T-helper 9 cell (primary cell): Measurements from ENCODE around the gene TBC1D13.
"Not testable (repeated sequence)": the region's sequence is repeated elsewhere in the genome, so short reads cannot be mapped to it uniquely, and the experiment has no call there.

Experiments
- DNase-seq: peaks from one replicate; pipeline ENCODE4 v3.0.0-alpha.2; 2020

The TBC1D13 gene

DNA sequence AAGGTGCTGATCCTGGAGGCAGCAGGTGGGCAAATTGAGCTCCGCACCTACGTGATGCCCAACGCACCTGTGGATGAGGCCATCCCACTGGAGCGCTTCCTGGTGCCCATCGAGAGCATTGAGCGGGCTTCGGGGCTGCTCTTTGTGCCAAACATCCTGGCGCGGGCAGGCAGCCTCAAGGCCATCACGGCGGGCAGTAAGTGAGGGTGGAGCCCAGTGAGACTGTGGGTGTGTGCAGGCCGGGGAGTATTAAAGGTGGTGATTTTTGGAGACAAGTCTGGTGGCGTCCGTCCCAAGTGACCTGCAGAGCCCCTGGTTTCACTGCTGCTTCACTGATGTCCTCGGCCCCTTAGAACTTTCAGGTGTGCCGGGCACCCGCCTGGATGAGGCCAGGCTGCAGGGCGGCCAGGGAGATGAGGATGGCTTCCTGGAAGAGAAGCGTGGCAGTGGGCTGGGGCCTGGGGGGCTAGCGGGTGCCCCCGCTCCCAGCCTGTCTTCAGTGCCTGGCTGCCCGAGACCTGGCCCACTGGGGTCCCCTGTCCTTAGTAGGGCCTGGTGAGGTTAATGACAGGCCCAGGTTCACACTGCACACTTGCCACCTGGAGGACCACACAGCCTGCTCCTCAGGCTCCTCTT is 35.5 kb downstream of the TBC1D13 start:
- no peak for DNase-seq

DNA sequence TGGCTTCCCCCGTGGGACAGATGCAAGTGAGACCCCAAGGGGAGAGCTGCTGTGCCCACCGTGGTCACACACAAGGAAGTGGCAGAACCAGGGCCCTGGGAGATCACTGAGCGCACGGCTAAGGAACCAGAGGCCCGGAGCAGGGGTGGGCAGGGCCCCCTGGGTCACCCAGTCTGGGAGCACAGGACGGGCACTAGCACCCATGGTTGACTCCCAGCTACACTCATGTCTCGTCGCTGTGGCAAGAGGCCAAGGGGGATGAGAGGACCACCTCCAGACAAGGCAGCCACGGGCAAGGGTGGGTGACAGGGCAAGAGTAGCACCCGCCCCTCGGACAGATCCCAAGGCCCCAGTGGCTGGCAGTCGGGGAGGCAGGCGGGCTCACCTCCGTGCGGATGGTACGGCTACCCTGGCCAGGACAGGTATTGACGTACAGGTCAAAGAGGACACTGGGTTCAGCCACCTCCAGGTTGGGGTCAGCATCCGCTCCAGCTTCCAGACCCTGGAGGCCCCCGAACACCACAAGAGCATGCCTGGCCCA is 36.4 kb downstream of the TBC1D13 start:
- DNase-seq, result no peak

DNA sequence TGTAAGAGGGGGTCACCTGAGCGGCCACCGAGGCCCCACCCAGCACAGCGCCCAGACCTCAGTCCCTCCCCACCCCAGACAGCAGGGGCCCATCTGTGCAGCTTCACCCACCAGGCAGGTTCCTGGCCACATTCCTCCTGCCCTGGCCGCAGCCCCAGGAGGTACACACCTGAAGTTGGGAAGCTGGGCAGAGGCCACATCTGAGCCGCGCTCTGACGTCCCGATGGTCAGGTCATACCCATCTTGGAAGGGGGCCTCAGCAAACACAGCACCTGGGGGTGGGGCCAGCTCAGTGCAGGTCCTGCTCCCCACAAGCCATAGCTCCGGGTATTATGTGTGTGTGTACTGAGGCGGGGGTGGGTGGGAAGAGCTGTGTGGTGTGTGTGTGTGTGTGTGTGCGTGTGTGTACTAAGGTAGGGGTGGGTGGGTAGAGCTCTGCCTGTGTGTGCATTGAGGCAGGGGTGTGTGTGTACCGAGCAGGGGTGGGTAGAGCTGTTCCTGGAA is 36.9 kb downstream of the TBC1D13 start:
- DNase-seq, result no peak

DNA sequence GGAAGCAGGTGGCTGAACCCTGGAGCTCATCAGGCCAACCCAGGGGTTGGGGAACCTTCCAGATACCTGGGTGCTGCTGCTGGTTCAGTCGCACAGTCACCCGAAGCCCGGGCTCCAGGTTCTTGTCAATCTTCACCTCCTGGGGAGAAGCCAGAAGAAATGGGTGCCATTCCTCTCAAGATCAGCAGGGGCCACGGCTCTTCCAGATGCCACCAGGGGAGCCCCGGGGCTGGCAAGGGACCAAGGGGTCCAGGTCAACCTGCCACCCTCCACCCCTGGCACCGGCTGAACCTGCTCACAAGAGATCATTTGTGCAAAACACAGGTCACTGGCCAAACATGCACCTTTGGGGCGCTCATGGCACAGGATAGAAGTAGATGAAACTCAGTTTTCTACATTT is 37.9 kb downstream of the TBC1D13 start:
- no peak for DNase-seq

DNA sequence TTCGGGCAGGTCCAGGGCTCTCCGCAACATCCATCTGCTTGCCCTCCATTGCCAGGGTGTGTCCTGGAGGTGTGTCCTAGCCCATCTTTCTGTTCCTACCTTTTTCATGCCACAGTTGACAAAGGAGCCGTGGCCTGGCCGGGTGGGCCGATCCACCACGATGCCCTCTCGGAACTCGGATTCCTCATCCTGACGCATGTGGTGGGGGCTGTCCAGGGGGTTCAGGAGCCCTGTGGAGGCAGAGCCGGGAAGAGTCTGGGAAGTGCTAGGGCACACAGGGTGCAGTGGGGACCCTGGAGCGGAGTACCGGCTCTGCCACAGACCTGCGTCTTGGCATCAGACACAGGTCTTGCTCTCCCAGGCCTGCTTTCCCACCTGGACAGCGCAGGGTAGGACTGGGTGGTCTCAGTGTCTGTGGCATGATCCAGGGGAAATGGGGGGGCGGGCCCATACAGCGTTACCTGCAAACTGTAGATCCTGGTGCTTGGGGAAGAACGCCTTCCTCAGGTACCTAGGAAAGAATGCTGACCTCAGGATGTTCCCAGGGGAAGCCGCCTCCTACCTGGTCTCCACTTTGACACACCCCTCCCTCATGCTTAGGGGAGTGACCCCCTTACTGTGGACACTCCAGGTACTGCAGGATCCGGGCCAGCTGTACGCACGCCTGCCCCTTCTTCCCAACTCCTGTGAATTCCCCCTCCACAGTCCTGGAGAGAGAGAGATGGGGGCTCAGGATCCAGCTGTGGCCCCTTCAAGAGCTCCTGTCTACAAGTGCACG is 39.1 kb downstream of the TBC1D13 start:
- no peak for DNase-seq

DNA sequence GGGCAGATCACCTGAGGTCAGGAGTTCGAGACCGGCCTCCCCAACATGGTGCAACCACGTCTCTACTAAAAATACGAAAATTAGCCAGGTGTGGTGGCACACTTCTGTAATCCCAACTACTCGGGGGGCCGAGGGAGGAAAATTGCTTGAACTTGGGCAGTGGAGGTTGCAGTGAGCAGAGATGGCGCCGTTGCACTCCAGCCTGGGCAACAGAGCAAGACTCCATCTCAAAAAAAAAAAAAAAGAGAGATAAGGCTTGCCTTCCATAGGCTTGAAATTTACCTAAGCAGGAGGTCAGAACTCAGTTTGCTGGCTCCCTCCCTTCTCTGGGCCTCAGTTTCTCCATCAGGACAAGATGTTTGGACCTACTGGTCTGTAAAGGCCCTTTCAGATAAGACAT is 41.2 kb downstream of the TBC1D13 start:
- no peak for DNase-seq

DNA sequence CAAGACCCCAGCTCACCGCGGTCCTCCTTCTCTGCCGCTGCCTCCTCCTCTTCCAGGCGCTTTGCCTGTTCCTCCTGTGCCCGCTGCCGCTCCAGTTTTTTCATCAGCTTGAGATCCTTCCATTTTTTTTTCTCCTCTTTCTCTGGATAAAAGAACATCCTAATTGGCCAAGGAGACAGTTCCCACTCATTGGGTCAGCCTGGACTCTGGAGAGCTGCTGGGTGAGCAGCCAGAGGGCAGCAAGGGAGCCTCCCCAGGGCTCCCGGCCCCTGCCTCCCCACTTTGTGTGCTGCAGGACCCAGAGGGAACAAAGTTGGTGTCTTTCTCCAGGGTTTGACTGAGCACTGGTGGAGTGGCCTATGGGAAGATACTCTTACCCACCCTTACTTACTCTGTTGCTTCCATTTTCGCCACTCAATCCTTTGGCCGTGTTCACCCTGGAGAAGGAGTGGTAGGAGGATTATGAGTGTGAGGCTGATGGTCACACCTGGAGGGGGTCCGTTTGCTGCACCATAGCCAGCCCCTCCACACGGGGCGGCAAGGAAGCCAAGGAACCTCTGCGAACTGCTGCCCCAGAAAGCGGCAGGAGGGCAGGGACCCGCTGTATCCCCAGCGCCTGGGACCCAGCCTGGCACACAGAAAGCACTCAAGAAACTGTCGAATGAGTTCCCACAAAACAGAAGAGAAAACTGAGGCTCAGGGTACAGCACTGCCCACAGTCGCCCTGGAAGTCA is 41.8 kb downstream of the TBC1D13 start:
- DNase-seq, result no peak

DNA sequence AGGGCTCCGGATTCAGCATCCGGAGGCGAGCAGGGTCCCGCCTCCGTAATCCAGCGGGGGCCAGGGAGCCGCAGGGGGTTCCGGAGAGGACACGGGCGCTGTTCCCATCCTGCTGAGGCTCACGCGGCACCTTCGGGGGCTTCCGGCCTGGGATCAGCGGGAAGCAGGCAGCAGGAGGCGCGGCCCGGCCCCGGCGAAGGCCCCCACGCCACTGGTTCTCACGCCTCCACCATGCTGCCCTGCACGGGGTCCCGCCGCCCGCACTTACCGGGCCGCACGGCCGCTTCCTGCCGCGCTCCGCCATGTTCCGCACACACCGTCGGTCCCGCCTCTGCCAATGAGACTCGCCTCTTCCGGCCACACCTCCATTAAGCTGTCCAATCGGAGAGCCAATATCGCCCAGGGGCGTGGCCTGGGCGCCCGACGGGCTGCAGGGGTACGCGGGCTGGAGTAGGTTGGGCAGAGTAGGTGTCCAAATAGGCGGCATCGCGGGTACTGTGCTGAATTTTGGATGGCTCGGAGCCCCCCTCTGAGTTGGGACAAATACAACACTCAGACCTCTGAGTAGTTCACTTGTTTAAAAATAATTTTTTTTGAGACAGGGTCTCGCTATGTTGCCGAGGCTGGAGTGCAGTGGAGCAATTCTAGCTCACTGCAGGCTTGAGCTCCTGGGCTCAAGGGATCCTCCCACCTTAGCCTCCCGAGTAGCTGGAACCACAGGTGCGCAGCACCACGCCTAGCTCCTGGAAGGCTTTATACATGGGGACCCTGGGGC is 42.6 kb downstream of the TBC1D13 start, which contains the start of gene SPOUT1:
Gene SPOUT1 (minus strand): TSS at position 318 of the 775 bp plus-strand sequence. CDS start 14 bp downstream, at position 304.
- peak; percentile 90 for DNase-seq

DNA sequence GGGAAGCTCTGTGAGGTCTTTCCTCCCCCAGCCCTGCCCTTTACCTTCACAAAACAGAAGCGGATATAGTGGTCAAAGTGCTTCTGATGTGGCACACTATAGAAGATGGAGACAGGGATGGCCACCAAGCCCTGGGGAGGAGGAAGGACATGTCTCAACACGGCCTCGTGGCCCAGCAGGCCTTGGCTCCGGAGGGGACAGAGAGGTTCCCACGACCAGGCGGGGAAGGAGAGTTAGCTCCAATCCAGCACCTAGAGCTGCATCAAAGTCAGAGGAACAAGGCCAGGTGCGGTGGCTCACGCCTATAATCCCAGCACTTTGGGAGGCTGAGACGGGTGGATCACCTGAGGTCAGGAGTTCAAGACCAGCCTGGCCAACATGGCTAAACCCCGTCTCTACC is 46.6 kb downstream of the TBC1D13 start:
- DNase-seq, result no peak

DNA sequence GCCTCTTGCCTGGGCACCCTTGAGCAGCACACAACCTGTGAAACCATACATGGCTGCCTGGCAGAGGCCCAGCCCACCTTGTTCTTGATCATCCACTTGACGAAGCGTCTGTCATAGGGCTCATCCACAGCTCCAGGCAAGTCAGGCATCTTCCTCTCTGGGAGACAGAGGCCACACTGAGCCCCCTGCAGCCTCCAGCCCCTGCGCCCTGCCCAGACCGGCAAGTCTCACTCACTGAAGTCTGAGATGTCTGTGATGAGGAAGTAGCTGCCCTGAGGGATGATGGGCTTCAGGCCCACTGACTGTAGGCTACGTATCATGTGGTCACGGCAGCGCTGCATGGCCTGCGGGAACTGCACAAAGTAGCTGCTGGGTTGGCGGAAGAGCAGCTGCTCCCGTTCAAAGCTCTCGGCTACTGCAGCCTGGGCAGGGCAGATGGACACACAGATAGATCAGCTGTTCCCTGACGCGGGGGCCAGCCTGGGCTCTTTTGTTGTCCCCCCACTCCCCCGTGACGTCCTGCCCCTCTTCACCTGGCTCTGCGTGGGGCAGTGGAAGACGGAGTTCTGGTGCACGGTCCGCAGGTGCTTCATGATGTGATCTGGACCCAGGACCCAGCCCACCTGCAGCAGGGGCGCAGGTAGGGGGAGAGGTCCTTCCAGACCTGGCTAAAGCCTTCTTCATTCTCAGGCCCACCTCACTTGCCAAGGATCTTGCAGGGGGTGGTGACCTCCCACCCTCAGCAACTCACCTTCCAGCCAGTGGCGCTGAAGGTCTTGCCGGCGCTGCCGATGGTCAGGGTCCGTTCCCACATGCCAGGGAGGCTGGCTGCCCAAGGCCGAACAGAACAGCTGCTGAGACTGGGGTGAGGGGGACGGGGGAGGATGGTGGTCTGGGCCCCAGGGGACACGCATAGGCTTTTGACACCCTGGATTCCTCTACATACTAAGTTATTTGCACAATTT is 48.5 kb downstream of the TBC1D13 start:
- DNase-seq, result no peak

DNA sequence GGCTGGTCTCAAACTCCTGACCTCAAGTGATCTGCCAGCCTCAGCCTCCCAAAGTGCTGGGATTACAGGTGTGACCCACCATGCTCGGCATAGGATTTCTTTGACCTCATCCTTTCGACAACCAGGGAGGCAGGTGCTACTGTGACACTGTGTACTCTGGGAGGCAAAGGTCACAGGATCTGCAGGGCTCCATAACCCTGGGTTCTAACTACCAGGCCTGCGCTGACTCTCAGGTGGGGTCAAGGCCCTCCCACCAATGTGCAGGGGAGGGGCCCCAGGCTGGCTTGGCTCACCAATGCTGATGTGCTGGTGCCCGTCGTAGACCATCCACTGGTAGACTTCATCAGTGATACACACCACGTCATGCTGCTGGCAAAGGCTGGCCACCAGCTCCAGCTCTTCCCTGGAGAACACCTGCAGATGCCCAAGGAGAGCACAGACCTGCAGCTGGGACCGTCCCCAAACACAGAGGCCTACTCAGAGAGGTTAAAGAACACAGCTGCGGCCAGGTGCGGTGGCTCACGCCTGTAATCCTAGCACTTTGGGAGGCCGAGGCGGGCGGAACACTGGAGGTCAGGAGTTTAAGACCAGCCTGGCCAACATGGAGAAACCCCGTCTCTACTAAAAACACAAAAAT is 49.6 kb downstream of the TBC1D13 start:
- no peak for DNase-seq

DNA sequence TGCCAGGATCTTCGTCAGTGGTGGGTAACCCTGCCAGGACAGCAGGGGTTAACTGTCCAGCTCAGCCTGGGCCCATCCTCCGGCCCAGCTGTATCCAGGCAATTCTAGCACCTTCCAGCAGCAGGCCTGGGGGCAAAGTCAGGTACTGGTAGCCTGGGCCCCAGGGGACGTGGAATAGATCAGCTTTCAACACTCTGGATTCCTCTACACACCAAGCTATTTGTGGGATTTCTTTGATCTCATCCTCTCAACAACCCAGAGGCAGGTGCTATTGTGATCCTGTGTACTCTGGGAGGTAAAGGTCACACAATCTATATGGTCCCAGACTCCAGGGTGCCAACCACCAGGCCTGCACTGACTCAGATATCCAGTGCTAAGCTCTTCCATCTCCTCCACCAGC is 51.3 kb downstream of the TBC1D13 start:
- DNase-seq, result no peak

DNA sequence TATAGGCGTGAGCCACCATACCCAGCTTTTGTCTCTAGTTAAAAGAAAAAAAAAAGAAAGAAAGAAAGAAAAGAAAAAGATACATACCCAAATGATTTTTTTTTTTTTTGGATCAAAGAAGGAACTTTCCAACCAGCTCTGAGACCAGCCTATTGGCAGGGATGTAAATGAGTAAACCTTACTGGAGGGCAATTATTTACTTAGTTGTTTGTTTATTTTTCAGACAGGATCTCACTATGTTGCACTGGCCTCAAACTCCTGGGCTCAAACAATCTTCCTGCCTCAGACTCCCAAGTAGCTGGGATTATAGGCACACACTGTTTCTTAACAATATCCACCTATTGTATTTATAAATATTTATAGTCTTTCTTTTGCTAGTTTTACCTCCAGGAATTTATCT is 53.5 kb downstream of the TBC1D13 start:
- no peak for DNase-seq

DNA sequence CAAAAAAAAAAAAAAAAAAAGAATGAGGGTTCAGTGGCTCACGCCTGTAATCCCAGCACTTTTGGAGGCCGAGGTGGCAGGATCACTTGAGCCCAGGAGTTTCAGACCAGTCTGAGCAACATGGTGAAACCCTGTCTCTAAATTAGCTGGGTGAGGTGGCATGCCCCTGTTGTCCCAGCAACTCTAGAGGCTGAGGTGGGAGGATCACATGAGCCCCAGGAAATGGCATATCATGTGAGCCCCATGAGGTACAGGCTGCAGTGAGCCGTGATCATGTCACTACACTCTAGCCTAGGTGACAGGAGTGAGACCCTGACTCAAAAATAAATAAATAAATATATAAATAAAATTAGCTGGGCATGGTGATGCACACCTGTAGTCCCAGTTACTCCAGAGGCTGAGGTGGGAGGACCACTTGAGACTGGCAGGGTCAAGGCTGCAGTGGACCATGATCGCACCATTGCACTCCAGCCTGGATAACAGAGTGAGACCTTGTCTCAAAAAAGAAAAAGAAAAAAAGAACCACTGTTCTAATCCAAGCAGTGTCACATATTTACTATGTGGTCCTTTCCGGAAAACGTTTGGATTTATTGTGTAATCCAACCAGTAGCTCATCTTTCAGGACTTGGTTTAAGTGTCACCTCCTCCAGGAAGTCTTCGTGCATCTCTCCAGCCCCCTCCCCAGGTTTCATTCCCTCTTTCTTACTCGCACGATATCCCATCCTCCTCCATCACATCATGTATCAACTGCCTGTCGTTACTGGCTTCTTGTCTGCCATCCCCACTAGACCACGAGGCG is 54.8 kb downstream of the TBC1D13 start:
- DNase-seq, result no peak

DNA sequence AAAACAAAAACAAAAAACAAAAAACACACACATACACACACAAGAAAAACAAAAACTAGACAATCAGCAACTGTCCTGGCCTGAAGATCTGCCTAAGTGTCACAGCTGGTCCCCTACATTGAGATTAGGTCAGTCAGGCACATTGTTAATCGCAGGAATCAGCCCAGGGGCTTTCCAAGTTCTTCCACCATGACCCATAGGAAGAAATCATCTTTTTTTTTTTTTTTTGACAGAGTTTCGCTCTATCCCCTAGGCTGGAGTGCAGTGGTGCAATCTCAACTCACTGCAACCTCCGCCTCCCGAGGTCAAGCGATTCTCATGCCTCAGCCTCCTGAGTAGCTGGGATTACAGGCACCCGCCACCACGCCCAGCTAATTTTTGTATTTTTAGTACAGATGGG is 56.1 kb downstream of the TBC1D13 start:
- DNase-seq, result not testable (repeated sequence)

DNA sequence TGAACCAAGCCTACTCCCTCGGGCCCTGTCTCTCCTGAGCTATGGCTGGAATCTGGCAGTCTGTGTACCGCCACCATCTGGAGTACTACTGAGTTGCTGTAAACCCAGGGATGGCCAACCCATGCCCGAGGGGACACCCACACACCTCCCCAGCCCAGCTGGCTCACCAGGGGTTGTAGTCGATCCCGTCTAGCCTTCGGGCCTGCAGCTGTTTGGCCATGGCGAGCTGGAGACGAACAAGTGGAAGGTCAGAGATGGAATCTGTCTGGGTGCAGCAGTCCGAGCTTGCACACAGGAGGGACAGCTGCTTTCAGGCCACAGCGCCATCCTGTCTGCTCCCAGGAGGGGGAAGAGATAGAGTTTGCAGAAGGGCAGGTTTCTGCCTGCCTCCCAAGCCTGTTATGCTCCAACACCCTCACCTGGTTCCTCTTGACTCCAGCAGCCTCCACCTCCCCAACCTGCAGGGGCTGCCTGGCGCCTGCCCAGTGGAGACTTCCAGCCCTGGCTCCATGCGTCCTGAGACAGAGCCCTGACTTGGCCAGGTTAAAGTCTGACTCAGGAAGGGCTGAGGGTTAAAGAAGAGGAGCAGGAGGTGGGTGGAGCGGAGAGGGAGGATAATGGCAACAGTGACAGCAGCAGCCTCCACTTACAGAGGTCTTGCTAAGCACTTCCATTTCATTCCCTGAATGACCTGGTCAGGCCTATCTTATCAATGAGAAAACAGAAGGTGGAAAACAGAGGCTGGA is 58.3 kb downstream of the TBC1D13 start:
- no peak for DNase-seq

DNA sequence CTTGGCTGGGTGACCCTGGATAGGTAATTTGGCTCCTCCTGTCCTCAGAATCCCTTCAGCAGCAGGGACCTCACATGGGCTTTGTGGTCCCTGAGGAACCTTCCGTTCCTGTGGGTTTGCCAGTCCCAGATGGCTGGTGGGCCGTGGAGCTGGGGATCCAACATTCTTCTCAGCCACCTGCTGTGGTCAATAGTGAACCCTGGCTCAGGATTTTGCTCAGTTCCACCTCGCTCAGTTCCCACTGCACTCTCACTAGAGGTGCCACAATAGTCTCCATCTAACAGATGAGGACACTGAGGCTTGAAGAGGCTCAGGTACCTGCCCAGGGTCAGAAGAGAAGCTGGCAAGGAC is 59.6 kb downstream of the TBC1D13 start:
- DNase-seq, result no peak

DNA sequence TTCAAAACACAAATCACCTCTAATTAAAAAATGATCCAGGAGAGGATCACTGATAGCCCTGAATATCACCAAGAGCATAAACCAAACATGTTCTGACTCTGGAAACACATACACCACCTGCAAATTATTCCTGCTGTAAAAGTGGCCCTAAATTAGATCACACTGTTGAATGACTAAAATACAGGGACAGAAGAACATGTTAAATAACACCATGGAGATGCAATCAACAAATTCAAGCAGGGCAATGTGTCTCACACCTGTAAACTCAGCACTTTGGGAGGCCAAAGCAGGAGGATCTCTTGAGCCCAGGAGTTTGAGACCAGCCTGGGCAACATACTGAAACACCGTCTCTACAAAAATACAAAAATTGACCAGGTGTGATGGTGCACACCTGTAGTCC is 60.8 kb downstream of the TBC1D13 start:
- no peak for DNase-seq

DNA sequence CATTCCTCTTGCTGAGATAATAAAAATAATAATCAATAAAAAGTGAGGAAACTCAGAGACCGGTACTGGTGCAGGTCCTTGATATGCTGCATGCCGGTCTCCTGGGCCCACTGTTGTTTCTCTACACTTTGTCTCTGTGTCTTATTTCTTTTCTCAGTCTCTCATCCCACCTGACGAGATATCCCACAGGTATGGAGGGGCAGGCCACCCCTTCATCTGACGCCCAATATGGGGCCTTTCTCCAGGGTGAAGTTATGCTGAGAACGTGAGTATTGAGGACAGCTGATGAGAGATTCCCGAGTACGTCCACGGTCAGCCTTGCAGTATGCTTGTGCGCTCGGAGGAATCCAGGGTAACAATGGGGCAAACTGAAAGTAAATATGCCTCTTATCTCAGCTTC is 64.0 kb downstream of the TBC1D13 start:
- DNase-seq, result not testable (repeated sequence)
